ENCODE data around the gene CACNA1F.

CACNA1F gene

DNA sequence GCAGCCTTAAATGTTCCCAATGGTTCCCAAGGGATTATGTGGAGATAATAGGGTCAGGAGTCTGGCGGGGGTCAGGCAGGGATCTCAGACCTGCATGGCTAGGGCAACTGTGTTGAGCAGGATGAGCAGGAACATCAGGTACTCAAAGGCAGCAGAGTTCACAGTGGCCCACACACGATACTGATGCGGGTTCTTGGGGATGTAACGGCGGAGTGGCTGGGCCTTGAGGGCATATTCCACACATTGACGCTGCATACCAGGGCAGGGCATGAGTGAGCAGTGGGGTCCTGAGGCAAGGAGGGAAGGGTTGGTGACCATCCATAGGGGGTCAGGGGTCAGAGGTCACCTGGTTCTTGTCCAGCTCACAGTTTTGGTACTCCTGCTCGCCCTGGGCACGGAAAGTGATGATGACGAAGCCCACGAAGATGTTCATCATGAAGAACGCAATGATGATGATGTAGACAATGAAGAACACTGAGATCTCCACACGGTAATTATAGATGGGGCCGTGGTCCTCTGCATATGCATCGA is 18.1 kb downstream of the CACNA1F start:
- Histone ChIP-seq H3K36me3 (ENCODE audit: insufficient read depth, insufficient read length, low read length) (no peaks in the 10 kb centered on the region), H3K9ac (ENCODE audit: insufficient read length, low read depth) (no peak overlapping the region), H3K4me3 (ENCODE audit: insufficient read length, low read depth) (no peak overlapping the region), H3K9me3 (ENCODE audit: insufficient read depth, low read length) (no peaks in the 10 kb centered on the region), H3K27me3 (ENCODE audit: insufficient read depth, insufficient read length) (no peaks in the 10 kb centered on the region), H3K4me1 (ENCODE audit: insufficient read depth, insufficient read length) (no peaks in the 10 kb centered on the region)
- no peak for DNase-seq (ENCODE audit: low read depth, low spot score)
- no peak for TF ChIP-seq YY1 (IDR thresholded peaks at IDR 0.05; ENCODE audit: insufficient read depth, insufficient read length)

DNA sequence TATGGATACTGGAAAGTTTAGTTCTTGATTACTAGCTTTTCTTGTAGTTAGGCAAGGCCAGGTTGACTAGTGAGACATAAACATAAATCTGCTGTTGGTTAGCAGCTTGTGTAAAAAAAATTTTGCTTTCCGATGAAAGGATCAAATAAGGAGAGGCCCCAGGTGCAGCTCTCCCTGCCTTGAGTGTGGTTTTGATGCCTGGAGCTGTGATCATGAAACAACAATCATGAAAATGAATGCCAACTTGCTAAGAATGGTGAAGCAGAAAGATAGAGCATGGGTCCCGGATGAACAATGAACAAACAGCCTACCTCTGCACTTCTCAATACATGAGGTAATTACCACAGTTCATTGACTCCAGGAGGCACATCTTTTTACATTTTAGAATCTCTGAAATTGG is 18.7 kb downstream of the CACNA1F start:
- no peak overlapping the region for H3K4me3 ChIP-seq (ENCODE audit: insufficient read length, low read depth)
- no peaks in the 10 kb centered on the region for H3K36me3 ChIP-seq (ENCODE audit: insufficient read depth, insufficient read length, low read length)
- no peak overlapping the region for H3K9ac ChIP-seq (ENCODE audit: insufficient read length, low read depth)
- no peaks in the 10 kb centered on the region for H3K9me3 ChIP-seq (ENCODE audit: insufficient read depth, low read length)
- no peak for DNase-seq (ENCODE audit: low read depth, low spot score)
- H3K27me3 ChIP-seq (ENCODE audit: insufficient read depth, insufficient read length) = no peaks in the 10 kb centered on the region
- TF ChIP-seq YY1 (IDR thresholded peaks at IDR 0.05; ENCODE audit: insufficient read depth, insufficient read length) (no peak), ZNF274 (IDR thresholded peaks at IDR 0.05; ENCODE audit: low read depth, low read length) (no peak), SUZ12 (IDR thresholded peaks at IDR 0.05; ENCODE audit: extremely low read depth, insufficient read depth, insufficient read length) (no peak)
- peaks cover under 1% of the 10 kb centered on the region for H3K4me1 ChIP-seq (ENCODE audit: insufficient read depth, insufficient read length)

DNA sequence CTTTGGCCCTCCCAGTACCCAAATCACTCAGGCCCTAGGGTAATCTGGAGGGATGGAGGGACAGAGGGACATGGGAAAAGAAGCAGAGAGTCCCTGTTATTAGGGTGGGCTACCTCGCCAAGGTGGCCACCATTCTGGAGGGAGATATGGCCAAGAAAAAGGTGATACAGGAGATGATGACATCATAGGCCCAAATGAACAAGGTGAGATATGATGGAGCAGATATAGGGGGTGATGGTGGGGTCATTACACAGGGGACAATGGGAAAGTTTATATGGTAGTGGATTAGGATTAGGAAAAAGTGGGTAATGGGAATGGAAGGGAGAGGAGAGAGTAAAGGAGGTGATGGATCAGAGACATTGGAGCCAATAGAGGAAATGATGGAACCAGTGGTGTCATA is 20.3 kb downstream of the CACNA1F start:
- Histone ChIP-seq H3K4me1 (ENCODE audit: insufficient read depth, insufficient read length) (peaks cover 2% of the 10 kb centered on the region), H3K4me3 (ENCODE audit: insufficient read length, low read depth) (no peak overlapping the region), H3K9ac (ENCODE audit: insufficient read length, low read depth) (no peak overlapping the region), H3K9me3 (ENCODE audit: insufficient read depth, low read length) (no peaks in the 10 kb centered on the region), H3K36me3 (ENCODE audit: insufficient read depth, insufficient read length, low read length) (no peaks in the 10 kb centered on the region), H3K27me3 (ENCODE audit: insufficient read depth, insufficient read length) (no peaks in the 10 kb centered on the region)
- TF ChIP-seq YY1 (IDR thresholded peaks at IDR 0.05; ENCODE audit: insufficient read depth, insufficient read length) = no peak
- no peak for TF ChIP-seq ZNF274 (IDR thresholded peaks at IDR 0.05; ENCODE audit: low read depth, low read length)
- no peak for TF ChIP-seq SUZ12 (IDR thresholded peaks at IDR 0.05; ENCODE audit: extremely low read depth, insufficient read depth, insufficient read length)
- DNase-seq (ENCODE audit: low read depth, low spot score) = no peak

DNA sequence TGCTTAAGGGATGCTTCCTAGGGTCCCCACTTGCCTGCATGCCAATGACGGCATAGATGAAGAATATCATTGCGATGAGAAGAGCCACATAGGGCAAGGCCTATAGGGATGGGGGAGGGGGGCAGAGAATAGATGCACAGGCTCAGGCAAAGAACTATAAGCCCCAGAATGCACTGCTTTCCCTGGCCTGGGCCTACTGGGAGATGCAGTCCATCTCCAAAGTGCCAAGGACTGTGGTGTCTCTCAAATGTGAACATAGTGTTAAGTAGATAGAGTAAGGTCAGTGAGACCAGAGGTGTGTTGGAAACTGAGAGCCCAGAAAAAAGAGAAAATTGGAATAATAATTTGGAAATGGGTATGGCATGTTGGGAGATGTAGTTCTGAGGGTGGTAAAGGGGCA is 20.9 kb downstream of the CACNA1F start:
- no peak overlapping the region for H3K4me3 ChIP-seq (ENCODE audit: insufficient read length, low read depth)
- H3K4me1 ChIP-seq (ENCODE audit: insufficient read depth, insufficient read length) = peaks cover 2% of the 10 kb centered on the region
- no peak for DNase-seq (ENCODE audit: low read depth, low spot score)
- no peaks in the 10 kb centered on the region for H3K36me3 ChIP-seq (ENCODE audit: insufficient read depth, insufficient read length, low read length)
- no peak for TF ChIP-seq YY1 (IDR thresholded peaks at IDR 0.05; ENCODE audit: insufficient read depth, insufficient read length)
- no peak for TF ChIP-seq SUZ12 (IDR thresholded peaks at IDR 0.05; ENCODE audit: extremely low read depth, insufficient read depth, insufficient read length)
- no peak for TF ChIP-seq ZNF274 (IDR thresholded peaks at IDR 0.05; ENCODE audit: low read depth, low read length)
- H3K27me3 ChIP-seq (ENCODE audit: insufficient read depth, insufficient read length) = no peaks in the 10 kb centered on the region
- no peak overlapping the region for H3K9ac ChIP-seq (ENCODE audit: insufficient read length, low read depth)
- H3K9me3 ChIP-seq (ENCODE audit: insufficient read depth, low read length) = no peaks in the 10 kb centered on the region

DNA sequence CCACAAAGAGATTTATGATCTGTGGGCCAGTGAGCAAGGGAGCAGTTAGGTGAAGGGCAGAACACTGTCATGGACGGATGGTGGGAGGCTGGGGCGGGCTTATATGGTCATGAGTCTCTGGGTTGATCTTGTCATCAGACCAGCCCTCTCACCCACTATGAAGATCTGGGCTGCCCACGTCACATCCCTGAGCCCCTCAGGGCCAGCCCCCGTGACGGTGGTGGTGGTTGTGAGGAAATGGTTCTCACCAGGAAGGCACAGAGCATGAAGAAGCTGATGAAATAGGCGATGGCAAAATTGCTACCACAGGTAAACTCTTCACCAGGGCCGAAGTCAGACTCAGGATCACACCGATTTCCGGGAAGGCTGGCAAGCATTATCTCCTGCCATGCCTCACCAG is 22.1 kb downstream of the CACNA1F start:
- Histone ChIP-seq H3K36me3 (ENCODE audit: insufficient read depth, insufficient read length, low read length) (no peaks in the 10 kb centered on the region), H3K9ac (ENCODE audit: insufficient read length, low read depth) (no peak overlapping the region), H3K27me3 (ENCODE audit: insufficient read depth, insufficient read length) (no peaks in the 10 kb centered on the region), H3K4me3 (ENCODE audit: insufficient read length, low read depth) (no peak overlapping the region), H3K4me1 (ENCODE audit: insufficient read depth, insufficient read length) (peaks cover 2% of the 10 kb centered on the region), H3K9me3 (ENCODE audit: insufficient read depth, low read length) (no peaks in the 10 kb centered on the region)
- no peak for DNase-seq (ENCODE audit: low read depth, low spot score)
- no peak for TF ChIP-seq SUZ12 (IDR thresholded peaks at IDR 0.05; ENCODE audit: extremely low read depth, insufficient read depth, insufficient read length)
- TF ChIP-seq YY1 (IDR thresholded peaks at IDR 0.05; ENCODE audit: insufficient read depth, insufficient read length) = no peak
- TF ChIP-seq ZNF274 (IDR thresholded peaks at IDR 0.05; ENCODE audit: low read depth, low read length) = no peak

DNA sequence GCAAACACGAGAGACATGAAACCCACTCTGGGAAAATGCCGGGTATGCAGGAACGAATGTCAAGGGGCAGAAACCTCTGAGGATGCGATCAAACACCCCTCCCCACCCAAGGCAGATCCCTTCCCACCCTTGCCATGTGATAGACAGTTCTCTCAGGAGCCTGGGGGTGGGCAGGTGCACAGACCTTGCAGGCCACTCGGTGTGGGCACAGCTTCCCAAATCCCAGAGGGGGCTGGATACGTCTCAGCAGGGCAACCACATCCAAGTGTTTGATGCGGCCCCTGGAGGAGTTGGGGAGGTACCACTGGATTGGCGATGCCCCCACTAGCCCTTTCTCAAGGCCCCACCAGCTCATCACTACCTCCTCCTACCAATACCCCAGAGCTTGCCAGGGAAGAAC is 22.7 kb downstream of the CACNA1F start:
- no peaks in the 10 kb centered on the region for H3K27me3 ChIP-seq (ENCODE audit: insufficient read depth, insufficient read length)
- DNase-seq (ENCODE audit: low read depth, low spot score) = no peak
- no peak overlapping the region for H3K4me3 ChIP-seq (ENCODE audit: insufficient read length, low read depth)
- H3K36me3 ChIP-seq (ENCODE audit: insufficient read depth, insufficient read length, low read length) = no peaks in the 10 kb centered on the region
- H3K9ac ChIP-seq (ENCODE audit: insufficient read length, low read depth) = no peak overlapping the region
- peaks cover 4% of the 10 kb centered on the region for H3K4me1 ChIP-seq (ENCODE audit: insufficient read depth, insufficient read length)
- TF ChIP-seq ZNF274 (IDR thresholded peaks at IDR 0.05; ENCODE audit: low read depth, low read length) (no peak), YY1 (IDR thresholded peaks at IDR 0.05; ENCODE audit: insufficient read depth, insufficient read length) (no peak), SUZ12 (IDR thresholded peaks at IDR 0.05; ENCODE audit: extremely low read depth, insufficient read depth, insufficient read length) (no peak)
- H3K9me3 ChIP-seq (ENCODE audit: insufficient read depth, low read length) = no peaks in the 10 kb centered on the region

DNA sequence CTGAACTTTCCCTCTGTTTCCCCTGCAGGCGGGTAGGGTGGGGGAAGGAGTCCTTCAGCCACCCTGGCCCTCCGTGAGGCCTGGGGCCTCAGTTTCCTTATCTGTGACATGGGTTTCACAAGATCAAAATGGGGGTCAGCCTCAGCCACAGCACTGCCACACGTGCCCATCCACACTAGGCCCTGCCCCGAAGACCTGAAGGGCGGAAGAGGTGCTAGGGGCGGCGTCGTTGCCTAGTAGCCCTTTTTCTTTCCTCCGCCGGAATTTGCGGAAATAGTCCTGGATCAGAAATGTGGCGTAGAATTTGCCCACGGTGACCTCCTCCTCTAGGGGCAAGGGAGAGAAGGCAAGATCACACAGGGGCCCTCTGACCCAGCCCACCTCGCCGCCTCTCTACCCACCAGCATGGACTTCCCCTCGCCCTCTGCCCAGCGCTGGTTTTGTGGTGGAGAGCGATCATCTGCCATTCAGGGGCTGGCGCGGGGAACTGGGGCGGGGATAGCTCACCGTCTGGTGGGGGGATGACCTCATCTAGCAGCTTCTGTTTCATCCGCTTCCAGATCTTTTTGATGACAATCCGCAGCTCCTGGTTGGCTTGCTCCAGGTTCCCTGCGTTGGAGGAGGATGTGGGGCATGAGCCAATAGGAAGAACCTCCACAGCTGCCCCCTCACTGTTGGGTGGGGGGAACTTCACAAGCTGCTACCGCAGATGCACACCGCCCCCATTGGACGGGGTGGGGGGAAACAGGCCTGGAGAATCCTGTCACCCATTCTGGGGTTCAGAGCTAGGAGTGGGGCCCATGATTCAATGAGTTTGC is 23.5 kb downstream of the CACNA1F start:
- Histone ChIP-seq H3K9me3 (ENCODE audit: insufficient read depth, low read length) (no peaks in the 10 kb centered on the region), H3K27me3 (ENCODE audit: insufficient read depth, insufficient read length) (no peaks in the 10 kb centered on the region), H3K9ac (ENCODE audit: insufficient read length, low read depth) (no peak overlapping the region), H3K4me3 (ENCODE audit: insufficient read length, low read depth) (no peak overlapping the region), H3K36me3 (ENCODE audit: insufficient read depth, insufficient read length, low read length) (no peaks in the 10 kb centered on the region), H3K4me1 (ENCODE audit: insufficient read depth, insufficient read length) (peaks cover 11% of the 10 kb centered on the region)
- no peak for DNase-seq (ENCODE audit: low read depth, low spot score)
- TF ChIP-seq SUZ12 (IDR thresholded peaks at IDR 0.05; ENCODE audit: extremely low read depth, insufficient read depth, insufficient read length) (no peak), YY1 (IDR thresholded peaks at IDR 0.05; ENCODE audit: insufficient read depth, insufficient read length) (no peak)

All from NT2/D1 (cell line).